SK-N-SH treated with all-trans-retinoic acid at 6 μM for 48 hours (cell line): ENCODE results near the gene KRT82.
"Not testable (repeated sequence)": the region's sequence is repeated elsewhere in the genome, so short reads cannot be mapped to it uniquely, and the experiment has no call there.

ENCODE experiments used
- ATAC-seq: fragments of 200-7000 bp; cut with Tn5 transposase; 3 replicates; pipeline ENCODE4 v1.9.1; 2020; ENCODE audit warnings: mild to moderate bottlenecking, moderate library complexity
- ARNTL ChIP-seq: fragments of 450-650 bp; formaldehyde crosslinking; IDR thresholded peaks from 2 replicates; pipeline ENCODE4 v1.5.0; 2020; ENCODE audit warnings: low read depth, mild to moderate bottlenecking, moderate library complexity, borderline replicate concordance
- BACH2 ChIP-seq: fragments of 250-450 bp; sonication (Bioruptor Pico); IDR thresholded peaks from 2 replicates; pipeline ENCODE4 v1.9.0; 2021; ENCODE audit warnings: mild to moderate bottlenecking, borderline replicate concordance
- CSDC2 ChIP-seq: fragments of 250-450 bp; sonication (Bioruptor Pico); IDR thresholded peaks from 2 replicates; pipeline ENCODE4 v1.5.0; 2020; ENCODE audit warnings: mild to moderate bottlenecking, moderate library complexity
- ESRRG ChIP-seq: fragments of 250-450 bp; sonication (Bioruptor Pico); IDR thresholded peaks from 2 replicates; pipeline ENCODE4 v1.6.1; 2021; ENCODE audit warnings: mild to moderate bottlenecking
- GLIS3 ChIP-seq: fragments of 250-450 bp; sonication (Bioruptor Pico); IDR thresholded peaks from 2 replicates; pipeline ENCODE4 v1.5.0; 2020; ENCODE audit warnings: mild to moderate bottlenecking, moderate library complexity
- ISL1 ChIP-seq: fragments of 250-450 bp; sonication (Bioruptor Pico); IDR thresholded peaks from 2 replicates; pipeline ENCODE4 v2.1.2; 2022; ENCODE audit warnings: mild to moderate bottlenecking, moderate library complexity
- OSR1 ChIP-seq: fragments of 250-450 bp; sonication (Bioruptor Pico); IDR thresholded peaks from 2 replicates; pipeline ENCODE4 v1.8.0; 2022; ENCODE audit warnings: moderate library complexity, mild to moderate bottlenecking, inconsistent platforms
- POU6F1 ChIP-seq: fragments of 250-450 bp; sonication (Bioruptor Pico); IDR thresholded peaks from 2 replicates; pipeline ENCODE4 v1.8.0; 2021; ENCODE audit warnings: low read depth, mild to moderate bottlenecking, moderate library complexity, borderline replicate concordance
- RARB ChIP-seq: fragments of 250-450 bp; sonication (Bioruptor Pico); IDR thresholded peaks from 2 replicates; pipeline ENCODE4 v1.8.0; 2021; ENCODE audit warnings: mild to moderate bottlenecking, moderate library complexity
- SNAI2 ChIP-seq: fragments of 250-450 bp; sonication (Bioruptor Pico); IDR thresholded peaks from 2 replicates; pipeline ENCODE4 v1.5.0; 2020; ENCODE audit warnings: mild to moderate bottlenecking, moderate library complexity
- TCF4 ChIP-seq: fragments of 250-450 bp; sonication (Bioruptor Pico); IDR thresholded peaks from 2 replicates; pipeline ENCODE4 v1.8.0; 2021; ENCODE audit warnings: mild to moderate bottlenecking, moderate library complexity, borderline replicate concordance
- TOX ChIP-seq: fragments of 250-450 bp; sonication (Bioruptor Pico); IDR thresholded peaks from 2 replicates; pipeline ENCODE4 v1.8.0; 2021; ENCODE audit warnings: mild to moderate bottlenecking, moderate library complexity, borderline replicate concordance
- TSHZ2 ChIP-seq: fragments of 250-450 bp; sonication (Bioruptor Pico); IDR thresholded peaks from 2 replicates; pipeline ENCODE4 v1.5.0; 2020; ENCODE audit warnings: mild to moderate bottlenecking, moderate library complexity
- ZC3H10 ChIP-seq: fragments of 250-450 bp; sonication (Bioruptor Pico); IDR thresholded peaks from 2 replicates; pipeline ENCODE4 v1.5.1; 2021; ENCODE audit warnings: mild to moderate bottlenecking, moderate library complexity
- ZFP3 ChIP-seq: fragments of 250-450 bp; sonication (Bioruptor Pico); IDR thresholded peaks from 2 replicates; pipeline ENCODE4 v1.5.0; 2020; ENCODE audit warnings: mild to moderate bottlenecking, moderate library complexity
- ZFP30 ChIP-seq: fragments of 450-650 bp; formaldehyde crosslinking; IDR thresholded peaks from 2 replicates; pipeline ENCODE4 v1.5.0; 2022; ENCODE audit warnings: mild to moderate bottlenecking, moderate library complexity
- ZNF70 ChIP-seq: fragments of 450-650 bp; formaldehyde crosslinking; IDR thresholded peaks from 2 replicates; pipeline ENCODE4 v1.5.0; 2020; ENCODE audit warnings: mild to moderate bottlenecking, moderate library complexity
- TF ChIP-seq, protein P1 (sequence below): fragments of 250-450 bp; sonication (Bioruptor Pico); IDR thresholded peaks from 2 replicates; pipeline ENCODE4 v1.5.1; 2021; ENCODE audit warnings: mild to moderate bottlenecking, moderate library complexity
- TF ChIP-seq, protein P2 (sequence below): fragments of 250-450 bp; sonication (Bioruptor Pico); IDR thresholded peaks from 2 replicates; pipeline ENCODE4 v1.5.1; 2020; ENCODE audit warnings: low read depth, mild to moderate bottlenecking, moderate library complexity
- TF ChIP-seq, protein P3 (sequence below): fragments of 250-450 bp; sonication (Bioruptor Pico); IDR thresholded peaks from 2 replicates; pipeline ENCODE4 v1.8.0; 2020; ENCODE audit warnings: mild to moderate bottlenecking, moderate library complexity, borderline replicate concordance

The KRT82 gene

GRCh38 chr12:52413202-52413601 is 7.1 kb upstream of the KRT82 start:
- no peak for TF ChIP-seq ISL1 (CRISPR knock-in tag)
- ATAC-seq: no peak

DNA sequence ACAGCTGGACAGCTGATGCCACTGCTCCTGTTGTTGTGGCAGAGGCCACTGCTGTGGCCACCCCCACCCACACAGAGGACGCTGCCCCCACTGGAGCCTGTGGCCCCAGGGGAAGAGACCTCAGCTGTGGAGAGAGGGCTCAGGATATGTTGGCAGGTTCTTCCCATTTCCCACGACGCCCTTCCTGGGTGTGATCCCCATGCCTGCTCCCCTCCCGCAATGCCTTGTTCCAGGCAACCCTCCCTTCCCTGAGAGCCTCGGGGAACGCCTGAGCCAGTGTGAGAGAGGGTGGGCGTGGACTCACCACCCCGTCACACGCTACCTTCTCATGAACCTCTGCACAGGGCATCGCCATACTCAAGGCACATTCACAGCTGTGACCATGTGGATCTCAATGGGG is 5.7 kb upstream of the KRT82 start:
- TF ChIP-seq CSDC2 (CRISPR knock-in tag) (no peak), BACH2 (no peak), ZNF70 (CRISPR knock-in tag) (no peak), ZFP3 (CRISPR knock-in tag) (no peak), ZC3H10 (CRISPR knock-in tag) (no peak), GLIS3 (CRISPR knock-in tag) (no peak), ZFP30 (no peak), ARNTL (no peak), OSR1 (CRISPR knock-in tag) (no peak), SNAI2 (CRISPR knock-in tag) (no peak), TOX (CRISPR knock-in tag) (no peak), TCF4 (CRISPR knock-in tag) (no peak), RARB (CRISPR knock-in tag) (no peak), ESRRG (CRISPR knock-in tag) (no peak), TSHZ2 (no peak), ISL1 (CRISPR knock-in tag) (no peak), POU6F1 (CRISPR knock-in tag) (no peak)
- TF ChIP-seq, protein P1, sequence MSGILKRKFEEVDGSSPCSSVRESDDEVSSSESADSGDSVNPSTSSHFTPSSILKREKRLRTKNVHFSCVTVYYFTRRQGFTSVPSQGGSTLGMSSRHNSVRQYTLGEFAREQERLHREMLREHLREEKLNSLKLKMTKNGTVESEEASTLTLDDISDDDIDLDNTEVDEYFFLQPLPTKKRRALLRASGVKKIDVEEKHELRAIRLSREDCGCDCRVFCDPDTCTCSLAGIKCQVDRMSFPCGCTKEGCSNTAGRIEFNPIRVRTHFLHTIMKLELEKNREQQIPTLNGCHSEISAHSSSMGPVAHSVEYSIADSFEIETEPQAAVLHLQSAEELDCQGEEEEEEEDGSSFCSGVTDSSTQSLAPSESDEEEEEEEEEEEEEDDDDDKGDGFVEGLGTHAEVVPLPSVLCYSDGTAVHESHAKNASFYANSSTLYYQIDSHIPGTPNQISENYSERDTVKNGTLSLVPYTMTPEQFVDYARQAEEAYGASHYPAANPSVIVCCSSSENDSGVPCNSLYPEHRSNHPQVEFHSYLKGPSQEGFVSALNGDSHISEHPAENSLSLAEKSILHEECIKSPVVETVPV: no peak
- TF ChIP-seq, protein P2, sequence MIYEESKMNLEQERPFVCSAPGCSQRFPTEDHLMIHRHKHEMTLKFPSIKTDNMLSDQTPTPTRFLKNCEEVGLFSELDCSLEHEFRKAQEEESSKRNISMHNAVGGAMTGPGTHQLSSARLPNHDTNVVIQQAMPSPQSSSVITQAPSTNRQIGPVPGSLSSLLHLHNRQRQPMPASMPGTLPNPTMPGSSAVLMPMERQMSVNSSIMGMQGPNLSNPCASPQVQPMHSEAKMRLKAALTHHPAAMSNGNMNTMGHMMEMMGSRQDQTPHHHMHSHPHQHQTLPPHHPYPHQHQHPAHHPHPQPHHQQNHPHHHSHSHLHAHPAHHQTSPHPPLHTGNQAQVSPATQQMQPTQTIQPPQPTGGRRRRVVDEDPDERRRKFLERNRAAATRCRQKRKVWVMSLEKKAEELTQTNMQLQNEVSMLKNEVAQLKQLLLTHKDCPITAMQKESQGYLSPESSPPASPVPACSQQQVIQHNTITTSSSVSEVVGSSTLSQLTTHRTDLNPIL (CRISPR knock-in tag): no peak
- TF ChIP-seq, protein P3, sequence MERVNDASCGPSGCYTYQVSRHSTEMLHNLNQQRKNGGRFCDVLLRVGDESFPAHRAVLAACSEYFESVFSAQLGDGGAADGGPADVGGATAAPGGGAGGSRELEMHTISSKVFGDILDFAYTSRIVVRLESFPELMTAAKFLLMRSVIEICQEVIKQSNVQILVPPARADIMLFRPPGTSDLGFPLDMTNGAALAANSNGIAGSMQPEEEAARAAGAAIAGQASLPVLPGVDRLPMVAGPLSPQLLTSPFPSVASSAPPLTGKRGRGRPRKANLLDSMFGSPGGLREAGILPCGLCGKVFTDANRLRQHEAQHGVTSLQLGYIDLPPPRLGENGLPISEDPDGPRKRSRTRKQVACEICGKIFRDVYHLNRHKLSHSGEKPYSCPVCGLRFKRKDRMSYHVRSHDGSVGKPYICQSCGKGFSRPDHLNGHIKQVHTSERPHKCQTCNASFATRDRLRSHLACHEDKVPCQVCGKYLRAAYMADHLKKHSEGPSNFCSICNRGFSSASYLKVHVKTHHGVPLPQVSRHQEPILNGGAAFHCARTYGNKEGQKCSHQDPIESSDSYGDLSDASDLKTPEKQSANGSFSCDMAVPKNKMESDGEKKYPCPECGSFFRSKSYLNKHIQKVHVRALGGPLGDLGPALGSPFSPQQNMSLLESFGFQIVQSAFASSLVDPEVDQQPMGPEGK (CRISPR knock-in tag): no peak
- no peak for ATAC-seq

DNA sequence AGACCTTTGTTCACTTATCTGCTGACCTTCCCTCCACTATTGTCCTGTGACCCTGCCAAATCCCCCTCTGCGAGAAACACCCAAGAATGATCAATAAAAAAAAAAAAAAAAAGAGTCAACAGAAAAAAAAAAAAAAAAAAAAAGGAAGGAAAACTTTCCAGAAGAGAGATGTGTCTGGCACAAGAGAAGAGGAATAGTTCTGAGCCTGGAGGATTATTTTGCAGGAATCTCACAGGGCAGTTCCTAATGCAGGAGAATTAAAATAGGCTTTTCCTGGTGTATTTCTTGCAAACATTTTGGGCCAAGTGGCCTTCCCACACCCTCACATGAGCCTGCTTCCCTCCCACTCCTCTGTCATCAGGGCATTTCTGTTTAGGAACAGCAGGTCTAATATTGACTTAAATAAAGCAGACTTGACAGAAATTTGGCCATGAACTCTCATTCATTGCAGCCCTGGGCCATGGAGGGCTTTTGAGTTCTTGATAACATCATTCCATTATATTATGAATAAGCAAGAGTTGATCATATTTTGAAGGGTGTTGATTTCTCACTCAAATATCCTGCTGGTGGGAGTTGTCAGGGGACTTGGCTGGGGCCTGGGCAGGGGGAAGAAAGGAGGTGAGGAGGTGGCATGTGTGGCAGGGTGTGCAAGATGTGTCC is 4.6 kb upstream of the KRT82 start:
- not testable (repeated sequence) for ATAC-seq

DNA sequence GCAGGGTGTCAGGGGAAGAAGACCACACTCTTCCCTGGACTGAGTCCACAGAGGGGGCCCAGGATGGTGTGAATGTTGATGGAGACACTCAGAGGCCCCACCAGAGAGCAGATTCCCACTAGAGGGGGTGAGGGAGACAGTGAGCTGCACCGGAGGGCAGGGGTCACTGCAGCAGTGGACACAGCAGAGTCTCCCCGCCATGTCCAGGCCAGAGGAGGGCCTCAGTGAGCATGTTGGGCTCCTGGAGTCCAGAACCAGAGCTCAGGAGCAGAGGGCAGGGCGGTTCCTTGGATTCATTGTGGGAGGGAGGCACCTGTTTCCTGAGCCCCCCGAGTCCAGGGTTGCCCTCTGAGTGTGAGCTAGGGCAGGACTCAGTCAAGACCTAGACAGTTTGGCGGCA is 1.8 kb upstream of the KRT82 start:
- ATAC-seq: no peak
- TF ChIP-seq ZC3H10 (CRISPR knock-in tag) (no peak), TCF4 (CRISPR knock-in tag) (no peak), ISL1 (CRISPR knock-in tag) (no peak), POU6F1 (CRISPR knock-in tag) (no peak), ESRRG (CRISPR knock-in tag) (no peak), TSHZ2 (no peak)
- TF ChIP-seq, protein P1: no peak
